ENCODE data around the gene ANKRD6. TPM values are rescaled to one million over a fixed set of nuclear protein-coding genes. Genes with fewer than 3 reads are reported as not detected.

ANKRD6 gene
- total and polyA plus RNA-seq, 8 donors: 14.1 to 50.7 (median 37.2) TPM

DNA sequence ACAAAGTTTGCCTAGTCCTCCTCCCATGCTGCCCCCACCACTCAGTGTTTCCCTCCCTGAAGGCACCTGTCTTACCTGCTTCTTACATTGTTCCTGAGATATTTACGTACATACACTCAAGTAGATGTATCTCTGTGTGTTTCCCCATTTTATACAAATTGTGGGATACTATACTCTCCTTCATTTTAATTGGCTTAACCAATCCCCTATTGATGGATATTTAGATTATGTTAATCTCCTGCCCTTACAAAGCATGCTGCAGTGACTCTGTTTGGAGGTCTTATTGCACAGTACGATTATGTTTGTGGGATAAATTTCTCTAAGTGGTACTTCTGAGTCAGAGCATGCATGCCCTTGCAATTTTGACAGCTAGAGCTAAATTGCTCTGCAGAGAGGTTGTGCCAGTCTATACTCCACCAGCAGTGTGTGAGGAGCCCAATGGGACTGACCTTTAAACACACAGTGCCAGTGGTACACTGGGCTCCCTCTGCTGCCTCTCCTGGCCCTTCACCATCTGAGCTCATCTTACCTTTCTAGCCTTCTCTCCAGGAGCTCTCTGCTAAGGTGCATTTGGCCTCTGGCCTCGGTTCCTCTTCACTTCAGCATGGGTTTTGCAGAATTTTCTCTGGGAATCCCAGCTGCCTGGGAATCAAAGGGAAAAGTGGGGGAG lies 148.2 kb downstream of the ANKRD6 start:
- DNase-seq: no peak
- intact Hi-C loops (cut with DNase I): no loop called here
- no peak overlapping the region for H3K4me3 ChIP-seq
- no peaks in the 10 kb centered on the region for H3K4me1 ChIP-seq
- H3K36me3 ChIP-seq: no peaks in the 10 kb centered on the region
- no peak for ATAC-seq
- H3K27ac ChIP-seq: no peak overlapping the region
- no peaks in the 10 kb centered on the region for H3K9me3 ChIP-seq
- TF ChIP-seq, protein P1, sequence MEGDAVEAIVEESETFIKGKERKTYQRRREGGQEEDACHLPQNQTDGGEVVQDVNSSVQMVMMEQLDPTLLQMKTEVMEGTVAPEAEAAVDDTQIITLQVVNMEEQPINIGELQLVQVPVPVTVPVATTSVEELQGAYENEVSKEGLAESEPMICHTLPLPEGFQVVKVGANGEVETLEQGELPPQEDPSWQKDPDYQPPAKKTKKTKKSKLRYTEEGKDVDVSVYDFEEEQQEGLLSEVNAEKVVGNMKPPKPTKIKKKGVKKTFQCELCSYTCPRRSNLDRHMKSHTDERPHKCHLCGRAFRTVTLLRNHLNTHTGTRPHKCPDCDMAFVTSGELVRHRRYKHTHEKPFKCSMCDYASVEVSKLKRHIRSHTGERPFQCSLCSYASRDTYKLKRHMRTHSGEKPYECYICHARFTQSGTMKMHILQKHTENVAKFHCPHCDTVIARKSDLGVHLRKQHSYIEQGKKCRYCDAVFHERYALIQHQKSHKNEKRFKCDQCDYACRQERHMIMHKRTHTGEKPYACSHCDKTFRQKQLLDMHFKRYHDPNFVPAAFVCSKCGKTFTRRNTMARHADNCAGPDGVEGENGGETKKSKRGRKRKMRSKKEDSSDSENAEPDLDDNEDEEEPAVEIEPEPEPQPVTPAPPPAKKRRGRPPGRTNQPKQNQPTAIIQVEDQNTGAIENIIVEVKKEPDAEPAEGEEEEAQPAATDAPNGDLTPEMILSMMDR (IDR thresholded peaks at IDR 0.05): no peak
- H3K27me3 ChIP-seq: no peaks in the 10 kb centered on the region

DNA sequence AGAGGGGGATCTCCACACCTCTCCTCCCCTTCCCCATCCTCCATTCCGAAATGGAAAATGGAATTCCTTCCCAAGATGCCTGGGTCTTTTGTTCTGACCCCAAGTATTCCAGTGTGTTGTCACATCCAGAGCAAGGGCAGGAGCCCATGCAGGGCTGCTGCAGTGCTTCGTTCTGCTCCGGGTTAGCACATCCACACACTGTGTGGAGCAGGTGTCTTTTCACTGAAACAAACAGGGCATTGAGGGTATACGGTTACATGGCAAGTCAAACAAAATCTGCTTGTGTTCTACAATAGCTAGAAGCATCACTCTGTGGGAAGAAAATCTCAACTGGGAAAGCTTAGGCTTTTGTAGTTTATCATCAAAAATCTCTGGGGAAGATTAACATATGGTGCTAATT lies 148.7 kb downstream of the ANKRD6 start:
- DNase-seq: no peak
- no peaks in the 10 kb centered on the region for H3K36me3 ChIP-seq
- no peak overlapping the region for H3K27ac ChIP-seq
- no peaks in the 10 kb centered on the region for H3K27me3 ChIP-seq
- no peak overlapping the region for H3K4me3 ChIP-seq
- intact Hi-C loops (cut with DNase I): no loop called here
- ATAC-seq: no peak
- no peaks in the 10 kb centered on the region for H3K9me3 ChIP-seq
- TF ChIP-seq, protein P1 (IDR thresholded peaks at IDR 0.05): no peak
- no peaks in the 10 kb centered on the region for H3K4me1 ChIP-seq

DNA sequence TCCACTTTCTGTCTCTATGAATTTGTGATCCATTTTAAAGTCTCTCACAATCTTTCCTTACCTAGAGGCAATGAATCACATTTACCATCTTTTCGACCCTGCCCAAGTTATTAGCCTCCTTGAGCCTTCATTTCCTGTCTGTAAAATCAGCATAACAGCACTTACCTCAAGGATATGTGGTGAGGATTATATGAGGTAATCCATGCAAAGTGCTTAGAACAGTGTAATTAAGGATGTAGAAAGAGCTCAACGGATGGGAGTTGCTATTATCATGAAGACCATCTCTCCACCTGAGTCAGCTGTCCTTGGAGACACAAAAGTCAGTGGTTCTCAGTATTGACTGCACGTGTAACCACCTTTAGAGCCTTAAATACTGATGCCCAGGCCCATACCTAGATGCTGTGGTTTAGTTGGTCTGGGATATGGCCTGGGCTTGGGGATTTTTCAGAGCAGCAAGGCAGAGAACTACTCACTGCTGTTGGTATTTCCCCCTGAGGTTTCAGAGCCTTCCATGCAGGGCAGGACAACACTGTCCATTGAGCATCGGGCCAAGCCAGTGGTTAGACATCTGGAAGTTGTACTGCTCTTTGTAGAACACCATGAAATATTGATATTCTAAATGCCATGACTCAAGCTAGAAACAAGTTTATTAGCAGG lies 149.8 kb downstream of the ANKRD6 start:
- H3K9me3 ChIP-seq: no peaks in the 10 kb centered on the region

DNA sequence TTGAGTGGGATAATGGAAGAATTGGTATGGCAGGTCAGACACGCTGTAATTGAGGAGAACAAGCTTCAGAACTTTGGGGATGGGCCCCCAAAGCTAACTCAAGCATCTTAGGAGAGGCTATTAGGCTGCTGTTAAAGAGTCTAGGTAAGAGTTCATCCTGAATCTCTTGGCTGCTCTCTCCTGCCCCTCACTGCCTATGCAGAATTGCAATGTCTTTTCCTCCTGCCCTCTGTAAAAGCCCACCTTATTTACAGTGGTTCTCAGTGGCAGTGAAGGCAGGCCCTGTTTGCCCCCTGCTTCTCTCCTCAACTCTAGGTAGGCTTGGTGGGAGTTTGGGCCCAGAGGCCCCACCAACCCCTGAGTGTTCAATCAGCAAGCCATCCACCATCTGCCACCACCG lies 150.6 kb downstream of the ANKRD6 start:
- intact Hi-C loops (cut with DNase I): no loop called here

More for the DNA sequence above, 149.8 kb downstream of the ANKRD6 start:
- intact Hi-C loops (cut with DNase I): no loop called here
- H3K4me1 ChIP-seq: no peaks in the 10 kb centered on the region
- no peak overlapping the region for H3K27ac ChIP-seq
- H3K27me3 ChIP-seq: no peaks in the 10 kb centered on the region
- H3K36me3 ChIP-seq: no peaks in the 10 kb centered on the region
- DNase-seq (no peak), ATAC-seq (no peak)
- H3K4me3 ChIP-seq: no peak overlapping the region
- TF ChIP-seq, protein P1 (IDR thresholded peaks at IDR 0.05): no peak

DNA sequence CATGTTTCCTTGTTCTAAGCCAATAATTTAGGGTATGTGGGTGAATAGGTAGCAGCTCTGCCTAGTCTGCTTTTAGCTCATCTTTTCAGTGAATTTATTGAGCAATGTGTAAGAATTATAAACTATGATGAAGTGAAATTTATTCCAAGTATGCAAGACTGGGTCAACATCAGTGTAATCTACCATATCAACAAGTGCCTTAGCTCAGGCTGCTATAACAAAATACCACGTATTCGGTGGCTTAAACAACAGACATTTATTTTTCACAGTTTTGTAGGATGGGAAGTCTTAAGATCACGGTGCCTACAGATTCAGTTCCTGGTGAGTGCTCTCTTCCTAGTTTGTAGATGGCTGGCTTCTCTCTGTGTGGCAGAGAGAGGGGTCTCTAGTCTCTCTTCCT lies 151.6 kb downstream of the ANKRD6 start:
- ATAC-seq: no peak
- DNase-seq: no peak
- TF ChIP-seq, protein P1 (IDR thresholded peaks at IDR 0.05): no peak
- Histone ChIP-seq H3K4me1 (no peaks in the 10 kb centered on the region), H3K4me3 (no peak overlapping the region), H3K27me3 (no peaks in the 10 kb centered on the region), H3K36me3 (no peaks in the 10 kb centered on the region), H3K27ac (no peak overlapping the region), H3K9me3 (no peaks in the 10 kb centered on the region)
- intact Hi-C loops (cut with DNase I): no loop called here

More for the DNA sequence above, 150.6 kb downstream of the ANKRD6 start:
- Histone ChIP-seq H3K4me3 (no peak overlapping the region), H3K9me3 (no peaks in the 10 kb centered on the region), H3K36me3 (no peaks in the 10 kb centered on the region), H3K27me3 (no peaks in the 10 kb centered on the region), H3K4me1 (no peaks in the 10 kb centered on the region), H3K27ac (no peak overlapping the region)
- TF ChIP-seq, protein P1 (IDR thresholded peaks at IDR 0.05): no peak
- ATAC-seq (no peak), DNase-seq (no peak)
